HG02623 (cell line): ENCODE data around the gene TMEM167B.
"Not testable (repeated sequence)": the region's sequence is repeated elsewhere in the genome, so short reads cannot be mapped to it uniquely, and the experiment has no call there.

Experiments used
- ATAC-seq: cut with Tn5 transposase; IDR thresholded peaks from one replicate; pipeline ENCODE4 v1.9.1; 2021; ENCODE audit warnings: moderate library complexity; ENCODE audit not compliant: unreplicated experiment

The TMEM167B gene

GRCh38 chr1:109112652-109113285, 22.2 kb downstream of the TMEM167B start:
- ATAC-seq: peak; percentile 51

DNA sequence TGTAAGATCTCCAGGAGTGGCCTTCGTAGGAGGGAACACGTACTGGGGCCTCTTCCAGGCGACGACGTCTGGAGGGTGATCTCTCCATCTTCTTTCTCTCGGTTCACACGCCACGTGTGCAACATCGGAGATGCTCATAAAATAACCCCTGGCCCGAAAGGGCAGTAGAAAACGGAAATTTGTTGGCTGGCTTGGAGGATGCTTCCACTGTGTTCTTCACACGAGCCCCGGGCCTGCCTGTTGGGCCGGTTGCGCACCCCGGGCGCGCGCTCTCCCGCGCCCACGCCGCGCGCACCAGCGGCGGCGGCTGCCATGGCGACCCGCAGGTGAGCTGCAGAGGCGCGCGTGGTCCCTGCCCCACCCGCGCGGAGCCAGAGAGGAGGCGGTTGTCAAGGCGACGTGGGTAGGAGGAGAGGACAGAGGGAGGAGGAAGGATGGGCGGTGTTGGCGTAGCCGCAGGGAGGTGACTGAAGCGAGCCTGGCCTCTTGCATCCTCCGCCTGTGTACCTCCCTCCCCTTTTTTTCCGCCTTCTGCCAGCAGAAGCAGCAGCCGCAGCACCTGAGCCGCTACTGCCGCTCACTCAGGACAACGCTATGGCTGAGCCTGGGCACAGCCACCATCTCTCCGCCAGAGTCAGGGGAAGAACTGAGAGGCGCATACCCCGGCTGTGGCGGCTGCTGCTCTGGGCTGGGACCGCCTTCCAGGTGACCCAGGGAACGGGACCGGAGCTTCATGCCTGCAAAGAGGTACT, 23.2 kb downstream of the TMEM167B start, which contains the start of gene ELAPOR1:
Gene ELAPOR1 (plus strand): TSS at position 526 of the 752 bp plus-strand sequence. CDS start 69 bp downstream, at position 595.
- ATAC-seq: peak; percentile 51

GRCh38 chr1:109114342-109114674, 23.7 kb downstream of the TMEM167B start:
- ATAC-seq: no peak

DNA sequence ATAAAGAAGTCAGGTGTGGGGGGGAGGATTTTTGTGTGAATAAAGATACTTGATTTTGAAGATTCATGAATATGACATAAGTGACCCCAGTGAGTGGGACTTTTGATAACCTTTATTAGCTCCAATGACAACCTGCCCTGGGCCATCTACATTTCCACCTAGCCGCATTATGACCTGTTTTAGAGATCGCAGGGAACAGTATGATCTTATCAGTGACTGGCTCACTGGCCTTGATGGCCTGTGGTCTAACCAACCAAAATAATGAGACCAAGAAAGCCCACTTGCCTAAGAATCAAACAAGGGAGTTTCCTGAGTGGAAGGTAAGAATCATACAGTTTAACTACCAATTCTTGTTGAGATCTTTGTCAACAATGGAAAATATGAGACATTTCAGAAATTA, 25.1 kb downstream of the TMEM167B start:
- ATAC-seq: no peak

- ATAC-seq: no peak
Measured at GRCh38 chr1:109116286-109116685, 25.7 kb downstream of the TMEM167B start.

DNA sequence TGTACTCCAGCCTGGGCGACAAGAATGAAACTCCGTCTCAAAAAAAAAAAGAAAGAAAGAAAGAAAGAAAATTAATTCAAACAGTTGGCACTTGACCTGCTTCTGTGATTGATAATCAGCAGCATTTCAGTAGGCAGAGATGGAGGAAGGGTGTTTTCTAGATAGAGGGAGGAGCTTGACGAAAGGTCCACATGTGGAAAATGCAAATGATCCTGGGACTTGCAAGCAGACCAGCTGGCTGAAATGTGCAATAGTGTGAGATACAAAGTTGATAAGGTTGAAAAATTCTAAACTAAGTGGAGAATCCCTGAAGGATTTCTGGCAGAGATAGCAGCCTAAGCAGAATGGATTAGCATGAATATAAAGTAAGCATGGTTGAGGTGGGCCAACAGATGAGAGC, 27.5 kb downstream of the TMEM167B start:
- no peak for ATAC-seq

- no peak for ATAC-seq
Measured at GRCh38 chr1:109120356-109120755, 29.8 kb downstream of the TMEM167B start.

GRCh38 chr1:109131059-109131458, 40.5 kb downstream of the TMEM167B start:
- ATAC-seq: no peak

DNA sequence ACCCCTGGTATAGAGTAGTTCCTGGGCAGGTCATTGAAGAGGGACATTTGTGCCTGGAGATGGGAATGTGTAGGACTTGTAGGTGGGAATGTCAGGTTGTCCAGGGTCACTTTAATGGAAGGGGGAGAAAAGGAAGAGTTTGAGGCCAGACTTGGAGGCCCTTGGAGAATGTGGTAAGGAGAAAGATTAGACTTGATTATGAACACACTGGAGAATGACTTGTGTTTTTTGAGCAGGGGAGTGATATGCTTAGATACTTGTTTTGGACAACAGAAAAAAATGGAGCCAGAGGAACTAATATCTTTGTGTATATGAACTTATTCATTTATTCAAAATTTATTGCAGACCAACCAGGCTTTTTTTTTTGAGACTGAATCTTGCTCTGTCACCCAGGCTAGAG, 41.2 kb downstream of the TMEM167B start:
- no peak for ATAC-seq

GRCh38 chr1:109133002-109133706, 42.6 kb downstream of the TMEM167B start:
- ATAC-seq: no peak

DNA sequence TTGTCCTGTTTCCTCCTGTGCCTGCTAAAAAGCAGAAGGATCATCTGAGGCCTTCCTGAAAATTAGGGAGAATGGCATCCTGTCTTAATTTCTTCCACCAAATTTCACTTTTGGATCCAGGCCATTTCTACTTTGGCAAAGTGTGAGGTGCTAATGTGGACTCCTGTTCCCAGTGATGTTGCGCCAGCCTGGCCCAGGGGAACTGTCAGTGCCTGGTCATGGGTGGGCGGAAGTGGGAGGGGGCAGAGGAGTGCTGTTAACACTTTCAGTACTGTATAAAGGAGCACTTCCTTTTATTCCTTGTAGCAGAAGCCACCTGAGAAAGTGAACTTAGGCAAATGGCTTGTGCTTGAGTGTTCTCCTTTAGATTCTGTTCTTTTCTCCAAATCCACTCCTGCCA, 43.3 kb downstream of the TMEM167B start:
- no peak for ATAC-seq

- no peak for ATAC-seq
Measured at GRCh38 chr1:109134423-109134822, 43.9 kb downstream of the TMEM167B start.

DNA sequence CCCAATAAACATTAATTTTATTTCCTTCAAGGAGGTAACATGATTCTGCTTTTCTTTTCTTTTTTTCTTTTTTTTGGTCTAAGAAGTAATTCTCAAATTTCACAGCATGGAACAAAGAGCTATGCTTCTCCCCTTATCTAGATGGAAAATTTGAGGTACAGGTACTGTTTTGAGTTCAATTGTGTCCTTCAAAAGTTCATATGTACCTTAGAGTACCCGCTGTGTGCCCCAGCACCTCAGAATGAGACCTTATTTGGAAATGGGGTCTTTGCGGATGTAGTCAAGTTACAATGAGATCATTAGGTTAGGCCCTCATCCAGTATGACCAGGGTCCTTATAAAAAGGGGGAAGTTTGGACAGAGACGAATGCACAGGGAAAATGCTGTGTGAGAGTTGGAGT, 45.4 kb downstream of the TMEM167B start:
- ATAC-seq: no peak

DNA sequence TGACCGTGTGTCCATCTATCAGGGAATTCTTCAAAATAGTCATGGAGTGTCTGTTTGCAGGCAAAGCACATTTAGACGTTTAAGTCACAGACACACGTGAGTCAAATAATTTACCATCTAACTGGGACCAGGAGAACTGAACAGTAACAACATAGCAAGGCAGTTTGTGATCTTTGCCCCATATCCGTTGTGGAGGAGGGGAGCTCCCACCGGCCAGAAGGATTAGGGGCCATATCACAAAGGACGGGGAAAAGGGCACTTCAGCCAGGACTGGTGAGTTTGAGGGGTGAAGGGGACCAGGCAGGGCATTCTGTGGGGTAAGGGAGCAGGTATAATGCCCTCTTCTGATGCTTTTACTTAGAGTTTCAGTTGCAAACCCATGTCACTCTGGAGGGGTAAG, 46.2 kb downstream of the TMEM167B start:
- ATAC-seq: no peak

GRCh38 chr1:109137958-109138357, 47.4 kb downstream of the TMEM167B start:
- ATAC-seq: no peak

- no peak for ATAC-seq
Measured at GRCh38 chr1:109138358-109138757, 47.8 kb downstream of the TMEM167B start.

DNA sequence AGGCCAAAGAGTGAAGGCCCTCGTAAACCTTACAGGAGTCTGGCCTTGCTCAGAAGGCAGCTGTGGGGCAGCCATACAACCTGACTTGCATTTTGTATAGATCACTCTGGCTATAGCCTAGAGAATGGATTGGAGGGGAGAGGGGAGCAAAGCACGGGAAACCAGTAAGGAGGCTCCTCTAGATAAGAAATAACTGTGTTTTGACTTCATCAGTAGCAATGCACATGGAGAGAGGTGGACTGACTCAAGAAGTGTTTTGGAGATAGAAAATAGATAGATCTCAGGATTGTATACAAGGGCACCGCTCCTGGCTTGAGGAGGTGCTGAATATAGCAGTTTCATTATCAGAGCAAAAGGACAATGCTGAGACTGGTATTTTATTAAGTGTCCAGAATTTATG, 49.8 kb downstream of the TMEM167B start:
- ATAC-seq: no peak

DNA sequence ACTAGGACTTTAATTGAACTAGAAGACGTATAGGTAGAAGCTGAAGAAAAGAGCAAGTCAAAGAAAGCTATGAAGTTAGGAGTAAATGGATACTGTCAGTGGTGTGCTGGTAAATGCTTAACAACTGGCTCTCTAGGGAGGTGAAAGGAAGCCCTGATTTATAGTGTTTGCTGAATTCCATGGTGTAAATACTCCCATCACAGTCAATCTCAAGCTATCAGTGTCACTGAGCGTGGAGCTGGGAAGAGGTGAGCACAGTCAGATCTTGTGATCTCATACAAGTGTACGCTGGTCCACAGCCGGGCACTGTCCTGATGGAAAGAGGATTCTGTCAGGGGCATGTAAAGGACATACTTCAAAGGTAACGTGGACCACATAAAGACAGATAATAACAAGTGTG, 51.7 kb downstream of the TMEM167B start:
- no peak for ATAC-seq

DNA sequence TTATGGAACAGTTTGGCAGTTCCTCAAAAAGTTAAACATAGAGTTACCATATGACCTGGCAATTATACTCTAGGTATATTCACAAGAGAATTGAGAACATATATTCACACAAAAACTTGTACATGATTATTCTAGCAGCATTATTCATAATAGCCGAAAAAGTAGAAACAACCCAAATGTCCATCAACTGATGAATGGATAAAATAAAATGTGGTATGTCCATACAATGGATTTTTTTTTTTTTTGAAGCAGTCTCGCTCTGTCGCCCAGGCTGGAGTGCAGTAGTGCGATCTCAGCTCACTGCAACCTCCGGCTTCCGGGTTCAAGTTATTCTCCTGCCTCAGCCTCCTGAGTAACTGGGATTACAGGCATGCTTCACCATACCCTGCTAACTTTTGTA, 52.2 kb downstream of the TMEM167B start:
- ATAC-seq: not testable (repeated sequence)
